HCT116 (cell line): Measurements from ENCODE around the gene KIF26B. TPM values are rescaled to one million over a fixed set of nuclear protein-coding genes. Genes with fewer than 3 reads are reported as not detected.

ENCODE experiments used
- ATAC-seq: fragments of 200-7000 bp; cut with Tn5 transposase; 2 replicates; pipeline ENCODE4 v1.9.1; 2020; ENCODE audit warnings: mild to moderate bottlenecking, moderate library complexity
- BruUV-seq: library from RNA; stranded (reverse); fragments of 400-500 nt; replicated peaks from 2 replicates; lab custom pipeline; 2021; lab: Mats Ljungman, UMichigan
- CTCF ChIA-PET: fragments of 300-600 bp; sonication (Branson Sonifier 250); formaldehyde crosslinking; loops from one replicate; lab custom pipeline; 2021; ENCODE audit warnings: antibody characterized with exemption; lab: Charles Lee
- POLR2A ChIA-PET: fragments of 300-600, 350-600 bp; sonication (Branson Sonifier 250); formaldehyde crosslinking; loops from one replicate; lab custom pipeline; 2021; ENCODE audit warnings: antibody characterized with exemption; lab: Charles Lee
- RAD21 ChIA-PET, 2 experiments: fragments of 300-600 bp; sonication (Branson Sonifier 250); formaldehyde crosslinking; loops; one replicate each; lab custom pipeline; 2023; ENCODE audit warnings: low total read pairs in 2 of 2; ENCODE audit not compliant: uncharacterized antibody in 2 of 2, unreplicated experiment in 2 of 2, low non-redundant PET in 1 of 2; lab: Charles Lee
- DNase-seq: peaks from one replicate; pipeline ENCODE4 v3.0.0-alpha.2; 2010; ENCODE audit warnings: low read depth, low spot score
- H2AFZ ChIP-seq: fragments of 200-600 bp; shearing (Covaris generic), sonication (generic); 2 replicates; pipeline ENCODE4 v1.6.1; 2017; ENCODE audit warnings: low read depth, mixed run types, mixed read lengths, antibody characterized with exemption, low read length; ENCODE audit not compliant: poor library complexity, severe bottlenecking
- H3K27ac ChIP-seq: 2 replicates; pipeline ENCODE4 v1.5.1; 2012; ENCODE audit warnings: low read depth, low read length
- H3K27me3 ChIP-seq: fragments of 200-600 bp; sonication (generic); 2 replicates; pipeline ENCODE4 v1.6.1; 2016; ENCODE audit warnings: mixed run types, low read length, mixed read lengths; ENCODE audit not compliant: insufficient read depth
- H3K36me3 ChIP-seq, 2 experiments: fragments of 200-500 bp in 1 of 2; fragments of 200-600 bp in 1 of 2; sonication (Bioruptor generic) in 1 of 2; sonication (generic) in 1 of 2; 2 replicates each; pipeline versions ENCODE4 v1.5.1 to v1.6.1; 2014 to 2016; ENCODE audit warnings: low read length in 2 of 2, inconsistent platforms in 1 of 2, mixed read lengths in 1 of 2, mixed run types in 1 of 2; ENCODE audit not compliant: insufficient read depth in 2 of 2, control insufficient read depth in 1 of 2
- H3K4me1 ChIP-seq, 2 experiments: fragments of 200-600 bp in 1 of 2; sonication (generic) in 1 of 2; 2 replicates each; pipeline versions ENCODE4 v1.5.1 to v1.6.1; 2012 to 2017; ENCODE audit warnings: low read length in 2 of 2, inconsistent platforms in 1 of 2, mild to moderate bottlenecking in 1 of 2, mixed read lengths in 1 of 2, mixed run types in 1 of 2, moderate library complexity in 1 of 2; ENCODE audit not compliant: insufficient read depth in 2 of 2, control insufficient read depth in 1 of 2
- H3K4me2 ChIP-seq: fragments of 200-600 bp; sonication (generic); 2 replicates; pipeline ENCODE4 v1.6.1; 2017; ENCODE audit warnings: mixed run types, low read length, mixed read lengths
- H3K4me3 ChIP-seq, 2 experiments: fragments of 200-600 bp in 1 of 2; sonication (generic) in 1 of 2; replicated peaks in 1 of 2; 2 replicates each; pipeline ENCODE4 v1.5.1; 2011 to 2016; ENCODE audit warnings: low read length in 2 of 2, control low read depth in 1 of 2, low read depth in 1 of 2, mild to moderate bottlenecking in 1 of 2, mixed read lengths in 1 of 2, mixed run types in 1 of 2
- H3K79me2 ChIP-seq: fragments of 200-600 bp; sonication (generic); 2 replicates; pipeline ENCODE4 v1.6.1; 2017; ENCODE audit warnings: mild to moderate bottlenecking, mixed run types, low read length, moderate library complexity, mixed read lengths; ENCODE audit not compliant: insufficient read depth
- H3K9ac ChIP-seq: fragments of 200-600 bp; sonication (generic); 2 replicates; pipeline ENCODE4 v1.6.1; 2016; ENCODE audit warnings: low read length, mixed read lengths
- H3K9me2 ChIP-seq: fragments of 200-600 bp; sonication (generic), shearing (Covaris generic); 2 replicates; pipeline ENCODE4 v1.6.1; 2017; ENCODE audit warnings: mixed run types, mild to moderate bottlenecking, moderate library complexity; ENCODE audit not compliant: insufficient read depth
- H3K9me3 ChIP-seq, 2 experiments: fragments of 200-500 bp in 1 of 2; fragments of 200-600 bp in 1 of 2; sonication (Bioruptor generic) in 1 of 2; sonication (generic) in 1 of 2; 2 replicates each; pipeline ENCODE4 v1.6.1; 2014 to 2017; ENCODE audit warnings: low read length in 2 of 2, mixed read lengths in 2 of 2, inconsistent platforms in 1 of 2, low read depth in 1 of 2, mild to moderate bottlenecking in 1 of 2, mixed run types in 1 of 2, moderate library complexity in 1 of 2; ENCODE audit not compliant: control insufficient read depth in 1 of 2, insufficient read depth in 1 of 2
- H4K20me1 ChIP-seq: fragments of 200-600 bp; sonication (generic), shearing (Covaris generic); 2 replicates; pipeline ENCODE4 v1.6.1; 2017; ENCODE audit warnings: mixed run types, mild to moderate bottlenecking, moderate library complexity; ENCODE audit not compliant: insufficient read depth
- EGR1 ChIP-seq: IDR thresholded peaks from 2 replicates; pipeline ENCODE4 v1.6.1; 2012; ENCODE audit warnings: low read depth
- EZH2 ChIP-seq: fragments of 200-600 bp; sonication (generic); IDR thresholded peaks from 2 replicates; pipeline ENCODE4 v1.6.1; 2017; ENCODE audit warnings: antibody characterized with exemption, mixed run types
- POLR2A ChIP-seq: IDR thresholded peaks from 2 replicates; pipeline ENCODE4 v1.7.0; 2011; ENCODE audit warnings: borderline replicate concordance; ENCODE audit not compliant: insufficient read depth, insufficient read length; ENCODE audit errors: extremely low read depth
- POLR2AphosphoS5 ChIP-seq: IDR thresholded peaks from 2 replicates; pipeline ENCODE4 v1.6.1; 2011; ENCODE audit warnings: mild to moderate bottlenecking, low read depth, low read length, moderate library complexity
- RAD21 ChIP-seq: IDR thresholded peaks from 2 replicates; pipeline ENCODE4 v1.6.1; 2012; ENCODE audit warnings: low read depth, mild to moderate bottlenecking
- SIN3A ChIP-seq: IDR thresholded peaks from 2 replicates; pipeline ENCODE4 v1.6.1; 2012; ENCODE audit warnings: low read depth
- SRF ChIP-seq: IDR thresholded peaks from 2 replicates; pipeline ENCODE4 v1.6.1; 2012; ENCODE audit warnings: low read depth
- TCF7L2 ChIP-seq: IDR thresholded peaks from 2 replicates; pipeline ENCODE4 v1.7.0; 2011; ENCODE audit warnings: borderline replicate concordance, inconsistent platforms; ENCODE audit not compliant: insufficient read depth, insufficient read length; ENCODE audit errors: extremely low read depth
- ZFX ChIP-seq: fragments of 450-650 bp; IDR thresholded peaks from 2 replicates; pipeline ENCODE4 v1.6.1; 2017
- ZNF274 ChIP-seq: fragments of 200-500 bp; sonication (Bioruptor generic); IDR thresholded peaks from 2 replicates; pipeline ENCODE4 v1.6.1; 2014; ENCODE audit warnings: mild to moderate bottlenecking, low read depth, low read length, inconsistent platforms
- intact Hi-C: fragments of 100-400 bp; cut with micrococcal nuclease; formaldehyde crosslinking; loops from 2 replicates; pipeline ENCODE4 v1.10.0; 2022
- total RNA-seq: library from RNA; stranded (reverse); gene quantifications from one replicate; pipeline ENCODE4 v1.2.1, GENCODE V29; 2021; ENCODE audit not compliant: unreplicated experiment
- TF ChIP-seq, protein P1 (sequence below), 3 experiments: fragments of 200-600 bp in 1 of 3; sonication (generic) in 1 of 3; IDR thresholded peaks in 2 of 3; conservative IDR thresholded peaks in 1 of 3; 2 replicates each; pipeline ENCODE4 v1.5.1; 2012 to 2017; ENCODE audit warnings: low read depth in 2 of 3, low read length in 2 of 3, antibody characterized with exemption in 1 of 3, borderline replicate concordance in 1 of 3, control low read depth in 1 of 3, mild to moderate bottlenecking in 1 of 3, mixed read lengths in 1 of 3, mixed run types in 1 of 3, moderate library complexity in 1 of 3; ENCODE audit not compliant: insufficient read depth in 1 of 3
- TF ChIP-seq, protein P2 (sequence below): IDR thresholded peaks from 2 replicates; pipeline ENCODE4 v1.6.1; 2011; ENCODE audit warnings: mild to moderate bottlenecking, low read length, moderate library complexity; ENCODE audit not compliant: insufficient replicate concordance; ENCODE audit errors: extremely low read depth
- TF ChIP-seq, protein P3 (sequence below): IDR thresholded peaks from 2 replicates; pipeline ENCODE4 v1.6.1; 2012
- TF ChIP-seq, protein P4 (sequence below): IDR thresholded peaks from 2 replicates; pipeline ENCODE4 v1.6.1; 2012

KIF26B gene
- total RNA-seq, 1 experiment from 2014 or later: 0.49 TPM

DNA sequence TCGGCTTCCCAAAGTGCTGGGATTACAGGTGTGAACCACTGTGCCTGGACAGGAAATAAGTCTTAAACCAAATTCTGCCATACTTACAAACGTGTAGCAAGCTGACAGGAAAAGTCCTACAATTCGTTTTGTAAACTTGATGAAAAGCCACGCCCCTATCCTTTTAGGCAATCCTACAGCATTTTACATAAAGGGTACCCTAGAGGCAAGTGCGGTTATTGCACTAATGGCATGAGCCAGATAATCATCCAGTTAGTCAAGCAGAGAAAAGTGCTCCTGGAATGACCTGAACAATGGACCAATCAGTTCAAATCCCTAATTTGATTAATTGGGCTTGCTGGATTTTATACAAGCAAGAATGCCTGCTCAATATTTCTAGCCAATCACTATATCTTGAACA lies 338.2 kb downstream of the KIF26B start:
- Histone ChIP-seq H3K9me3 (no peaks in the 10 kb centered on the region), H4K20me1 (no peaks in the 10 kb centered on the region), H3K9ac (no peak overlapping the region), H3K36me3 (no peaks in the 10 kb centered on the region), H2AFZ (no peak overlapping the region), H3K79me2 (no peaks in the 10 kb centered on the region), H3K4me1 (no peaks in the 10 kb centered on the region), H3K27ac (no peak overlapping the region), H3K9me2 (no peaks in the 10 kb centered on the region), H3K27me3 (peaks cover 9% of the 10 kb centered on the region; the same call in 1 of the 2 replicates), H3K4me2 (no peak overlapping the region), H3K4me3 (no peak overlapping the region)
- ATAC-seq (peak; percentile 86), DNase-seq (peak; percentile 36)
- TF ChIP-seq, protein P1, sequence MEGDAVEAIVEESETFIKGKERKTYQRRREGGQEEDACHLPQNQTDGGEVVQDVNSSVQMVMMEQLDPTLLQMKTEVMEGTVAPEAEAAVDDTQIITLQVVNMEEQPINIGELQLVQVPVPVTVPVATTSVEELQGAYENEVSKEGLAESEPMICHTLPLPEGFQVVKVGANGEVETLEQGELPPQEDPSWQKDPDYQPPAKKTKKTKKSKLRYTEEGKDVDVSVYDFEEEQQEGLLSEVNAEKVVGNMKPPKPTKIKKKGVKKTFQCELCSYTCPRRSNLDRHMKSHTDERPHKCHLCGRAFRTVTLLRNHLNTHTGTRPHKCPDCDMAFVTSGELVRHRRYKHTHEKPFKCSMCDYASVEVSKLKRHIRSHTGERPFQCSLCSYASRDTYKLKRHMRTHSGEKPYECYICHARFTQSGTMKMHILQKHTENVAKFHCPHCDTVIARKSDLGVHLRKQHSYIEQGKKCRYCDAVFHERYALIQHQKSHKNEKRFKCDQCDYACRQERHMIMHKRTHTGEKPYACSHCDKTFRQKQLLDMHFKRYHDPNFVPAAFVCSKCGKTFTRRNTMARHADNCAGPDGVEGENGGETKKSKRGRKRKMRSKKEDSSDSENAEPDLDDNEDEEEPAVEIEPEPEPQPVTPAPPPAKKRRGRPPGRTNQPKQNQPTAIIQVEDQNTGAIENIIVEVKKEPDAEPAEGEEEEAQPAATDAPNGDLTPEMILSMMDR (IDR thresholded peaks at IDR 0.05 in 2 of 3, conservative IDR thresholded peaks at IDR 0.05 in 1 of 3; ENCODE audit: borderline replicate concordance in 1 of 3, insufficient read depth in 1 of 3, low read depth in 2 of 3, low read length in 2 of 3): peak in 2 of 3 experiments; percentile 50 to 52; a peak in 4 of 6 replicates
- TF ChIP-seq SIN3A: no peak
- no TSS peak for BruUV-seq
- CTCF ChIA-PET: no interaction called here
- RAD21 ChIA-PET: no interaction called here
- POLR2A ChIA-PET: no interaction called here
- intact Hi-C loops: no loop called here

DNA sequence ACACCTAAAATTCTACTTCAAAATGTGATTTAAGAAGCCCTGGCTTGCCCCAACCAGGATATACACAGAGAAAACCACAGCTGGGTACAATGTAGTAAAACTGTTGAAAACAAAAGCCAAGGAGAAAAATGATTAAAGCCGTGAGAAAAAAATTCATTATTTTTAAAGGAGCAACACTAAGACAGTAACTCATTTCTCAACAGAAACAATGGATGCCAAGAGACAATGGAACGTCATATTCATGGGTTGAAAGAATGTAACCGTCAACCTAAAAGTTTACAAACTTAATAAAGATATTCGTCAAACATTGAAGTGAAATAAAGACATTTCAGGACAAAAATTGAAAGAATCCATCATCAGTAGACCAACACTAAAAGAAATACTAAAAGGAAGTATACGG lies 340.9 kb downstream of the KIF26B start:
- no peaks in the 10 kb centered on the region for H3K79me2 ChIP-seq
- BruUV-seq: no TSS peak
- no peak overlapping the region for H2AFZ ChIP-seq
- no peaks in the 10 kb centered on the region; a peak in 1 of 4 replicates for H3K4me1 ChIP-seq
- ChIA-PET RAD21 (no interaction called here), POLR2A (no interaction called here), CTCF (no interaction called here)
- no peak overlapping the region for H3K27ac ChIP-seq
- no peaks in the 10 kb centered on the region for H4K20me1 ChIP-seq
- H3K9me3 ChIP-seq: no peaks in the 10 kb centered on the region
- no peak overlapping the region for H3K4me2 ChIP-seq
- H3K27me3 ChIP-seq: no peaks in the 10 kb centered on the region
- H3K9ac ChIP-seq: no peak overlapping the region
- no peaks in the 10 kb centered on the region for H3K36me3 ChIP-seq
- no peaks in the 10 kb centered on the region for H3K9me2 ChIP-seq
- DNase-seq: no peak
- intact Hi-C loops: no loop called here
- H3K4me3 ChIP-seq: no peak overlapping the region
- ATAC-seq: no peak
- TF ChIP-seq RAD21 (no peak), ZFX (no peak), POLR2A (no peak), ZNF274 (no peak), SIN3A (no peak), SRF (no peak), POLR2AphosphoS5 (no peak), TCF7L2 (no peak), EGR1 (no peak), EZH2 (no peak)
- TF ChIP-seq, protein P2, sequence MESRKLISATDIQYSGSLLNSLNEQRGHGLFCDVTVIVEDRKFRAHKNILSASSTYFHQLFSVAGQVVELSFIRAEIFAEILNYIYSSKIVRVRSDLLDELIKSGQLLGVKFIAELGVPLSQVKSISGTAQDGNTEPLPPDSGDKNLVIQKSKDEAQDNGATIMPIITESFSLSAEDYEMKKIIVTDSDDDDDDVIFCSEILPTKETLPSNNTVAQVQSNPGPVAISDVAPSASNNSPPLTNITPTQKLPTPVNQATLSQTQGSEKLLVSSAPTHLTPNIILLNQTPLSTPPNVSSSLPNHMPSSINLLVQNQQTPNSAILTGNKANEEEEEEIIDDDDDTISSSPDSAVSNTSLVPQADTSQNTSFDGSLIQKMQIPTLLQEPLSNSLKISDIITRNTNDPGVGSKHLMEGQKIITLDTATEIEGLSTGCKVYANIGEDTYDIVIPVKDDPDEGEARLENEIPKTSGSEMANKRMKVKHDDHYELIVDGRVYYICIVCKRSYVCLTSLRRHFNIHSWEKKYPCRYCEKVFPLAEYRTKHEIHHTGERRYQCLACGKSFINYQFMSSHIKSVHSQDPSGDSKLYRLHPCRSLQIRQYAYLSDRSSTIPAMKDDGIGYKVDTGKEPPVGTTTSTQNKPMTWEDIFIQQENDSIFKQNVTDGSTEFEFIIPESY: no peak
- TF ChIP-seq, protein P3, sequence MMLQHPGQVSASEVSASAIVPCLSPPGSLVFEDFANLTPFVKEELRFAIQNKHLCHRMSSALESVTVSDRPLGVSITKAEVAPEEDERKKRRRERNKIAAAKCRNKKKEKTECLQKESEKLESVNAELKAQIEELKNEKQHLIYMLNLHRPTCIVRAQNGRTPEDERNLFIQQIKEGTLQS: no peak
- TF ChIP-seq, protein P4, sequence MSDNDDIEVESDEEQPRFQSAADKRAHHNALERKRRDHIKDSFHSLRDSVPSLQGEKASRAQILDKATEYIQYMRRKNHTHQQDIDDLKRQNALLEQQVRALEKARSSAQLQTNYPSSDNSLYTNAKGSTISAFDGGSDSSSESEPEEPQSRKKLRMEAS: no peak
